Measurements from ENCODE around the gene DISP1.

DNA sequence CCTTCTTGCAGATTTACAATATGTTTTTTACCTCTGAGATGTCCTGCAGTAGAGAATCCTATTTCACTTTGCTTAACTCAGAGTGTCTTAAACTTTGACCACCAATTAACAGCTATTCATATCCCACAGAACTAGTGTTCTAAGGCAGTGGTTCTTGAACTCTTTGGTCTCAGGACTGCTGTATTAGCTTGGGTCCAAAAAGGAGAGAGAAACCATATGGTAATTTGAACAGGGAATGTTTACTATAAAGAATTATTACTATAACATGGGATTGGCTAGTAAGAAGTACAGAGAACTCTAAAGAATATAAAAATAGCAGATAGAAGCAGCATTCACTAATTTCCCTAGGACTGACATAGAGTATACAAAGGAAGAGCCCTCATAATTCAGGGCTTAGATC lies 46.2 kb upstream of the DISP1 start:
- TF ChIP-seq, protein P1, sequence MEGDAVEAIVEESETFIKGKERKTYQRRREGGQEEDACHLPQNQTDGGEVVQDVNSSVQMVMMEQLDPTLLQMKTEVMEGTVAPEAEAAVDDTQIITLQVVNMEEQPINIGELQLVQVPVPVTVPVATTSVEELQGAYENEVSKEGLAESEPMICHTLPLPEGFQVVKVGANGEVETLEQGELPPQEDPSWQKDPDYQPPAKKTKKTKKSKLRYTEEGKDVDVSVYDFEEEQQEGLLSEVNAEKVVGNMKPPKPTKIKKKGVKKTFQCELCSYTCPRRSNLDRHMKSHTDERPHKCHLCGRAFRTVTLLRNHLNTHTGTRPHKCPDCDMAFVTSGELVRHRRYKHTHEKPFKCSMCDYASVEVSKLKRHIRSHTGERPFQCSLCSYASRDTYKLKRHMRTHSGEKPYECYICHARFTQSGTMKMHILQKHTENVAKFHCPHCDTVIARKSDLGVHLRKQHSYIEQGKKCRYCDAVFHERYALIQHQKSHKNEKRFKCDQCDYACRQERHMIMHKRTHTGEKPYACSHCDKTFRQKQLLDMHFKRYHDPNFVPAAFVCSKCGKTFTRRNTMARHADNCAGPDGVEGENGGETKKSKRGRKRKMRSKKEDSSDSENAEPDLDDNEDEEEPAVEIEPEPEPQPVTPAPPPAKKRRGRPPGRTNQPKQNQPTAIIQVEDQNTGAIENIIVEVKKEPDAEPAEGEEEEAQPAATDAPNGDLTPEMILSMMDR (IDR thresholded peaks at IDR 0.05), result no peak
- TF ChIP-seq ZFX (IDR thresholded peaks at IDR 0.05; ENCODE audit: borderline replicate concordance), result no peak

Data from 22Rv1 (cell line).